ENCODE results near the gene ZNF80. TPM values are rescaled to one million over a fixed set of nuclear protein-coding genes. Genes with fewer than 3 reads are reported as not detected.

The ZNF80 gene
- total and polyA plus RNA-seq, 2 of the 13 experiments (the other 11 are each of a cell fraction or from before 2014, with no cell fraction given), result not detected

DNA sequence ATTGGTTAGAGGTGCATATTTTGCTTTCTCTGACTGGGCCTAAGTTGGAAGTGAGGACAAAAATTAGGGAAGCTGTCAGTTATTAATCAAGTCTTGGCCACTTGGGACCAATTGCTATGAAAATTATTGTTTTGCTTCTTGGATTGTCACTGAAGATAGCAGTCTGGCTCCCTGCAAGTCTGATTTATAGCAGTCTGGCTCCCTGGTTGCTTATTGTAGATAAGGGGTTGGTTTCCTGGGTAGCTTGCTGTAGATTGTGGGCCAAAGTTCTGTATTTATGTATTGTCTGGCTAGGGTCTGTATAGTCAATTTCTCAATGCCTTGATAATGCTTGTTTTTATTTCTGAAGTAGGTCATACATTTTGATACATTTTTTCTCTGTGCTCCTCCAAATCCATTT is 45.2 kb downstream of the ZNF80 start:
- intact Hi-C loops (cut with micrococcal nuclease; ENCODE audit: unreplicated experiment) (no loop called here), in situ Hi-C loops (cut with HindIII; ENCODE audit: extremely low pct_ligation_motif_present, low pct_unique_long_range_greater_than_20kb) (no loop called here)
- Histone ChIP-seq H3K4me3 (replicated peaks in 1 of 3; ENCODE audit: insufficient read depth in 1 of 3, low read depth in 2 of 3, low read length in 3 of 3) (no peak overlapping the region), H3K36me3 (replicated peaks in 1 of 2; ENCODE audit: control insufficient read depth in 1 of 2, insufficient read depth in 2 of 2, low read length in 2 of 2) (no peaks in the 10 kb centered on the region), H3K27ac (ENCODE audit: extremely low read length, insufficient read depth, low read length) (no peak overlapping the region), H3K79me2 (ENCODE audit: insufficient read depth, low read length) (no peaks in the 10 kb centered on the region), H4K20me1 (ENCODE audit: insufficient read depth, low read length) (no peaks in the 10 kb centered on the region), H3K9me3 (ENCODE audit: low read length) (no peaks in the 10 kb centered on the region), H2AFZ (ENCODE audit: low read length) (no peak overlapping the region), H3K4me1 (ENCODE audit: insufficient read depth, low read length) (no peaks in the 10 kb centered on the region), H3K9ac (ENCODE audit: insufficient read depth, low read depth, low read length) (no peak overlapping the region), H3K27me3 (ENCODE audit: control insufficient read depth in 1 of 2, insufficient read depth in 2 of 2, low read length in 2 of 2) (peaks cover 0 to 3% of the 10 kb centered on the region in 2 experiments; a peak in 1 of 5 replicates), H3K4me2 (ENCODE audit: low read depth, low read length) (no peak overlapping the region)
- no peak for TF ChIP-seq POGZ (CRISPR knock-in tag; IDR thresholded peaks at IDR 0.05)
- FAIRE-seq (no peak), ATAC-seq (no peak), DNase-seq (ENCODE audit: low spot score) (no peak)
- ChIA-PET CTCF (ENCODE audit: low intra/inter-chr PET ratio, low total read pairs) (no interaction called here), POLR2A (no interaction called here)
- no TSS peak for BruUV-seq (replicated peaks)

- TF ChIP-seq SATB2 (CRISPR knock-in tag; IDR thresholded peaks at IDR 0.05) (no peak), NBN (conservative IDR thresholded peaks at IDR 0.05) (no peak), ZNF724P (CRISPR knock-in tag; IDR thresholded peaks at IDR 0.05; ENCODE audit: borderline replicate concordance) (no peak), ZNF431 (CRISPR knock-in tag; IDR thresholded peaks at IDR 0.05; ENCODE audit: borderline replicate concordance, low read depth) (no peak), HDAC2 (CRISPR knock-in tag; IDR thresholded peaks at IDR 0.05) (no peak), CENPT (CRISPR knock-in tag; IDR thresholded peaks at IDR 0.05; ENCODE audit: low read depth) (no peak), ZNF180 (CRISPR knock-in tag; IDR thresholded peaks at IDR 0.05; ENCODE audit: borderline replicate concordance, low read depth) (no peak), RFX3 (CRISPR knock-in tag; IDR thresholded peaks at IDR 0.05) (no peak), AKNA (CRISPR knock-in tag; IDR thresholded peaks at IDR 0.05; ENCODE audit: borderline replicate concordance) (no peak), SCMH1 (CRISPR knock-in tag; IDR thresholded peaks at IDR 0.05; ENCODE audit: borderline replicate concordance) (no peak), ZNF652 (CRISPR knock-in tag; IDR thresholded peaks at IDR 0.05; ENCODE audit: borderline replicate concordance, low read depth) (no peak)
- Histone ChIP-seq H3K4me1 (ENCODE audit: insufficient read depth, low read length) (no peaks in the 10 kb centered on the region), H3K36me3 (replicated peaks in 1 of 2; ENCODE audit: control insufficient read depth in 1 of 2, insufficient read depth in 2 of 2, low read length in 2 of 2) (no peaks in the 10 kb centered on the region), H3K27me3 (ENCODE audit: control insufficient read depth in 1 of 2, insufficient read depth in 2 of 2, low read length in 2 of 2) (peaks cover 0 to 3% of the 10 kb centered on the region in 2 experiments; a peak in 1 of 5 replicates), H3K79me2 (ENCODE audit: insufficient read depth, low read length) (no peaks in the 10 kb centered on the region), H4K20me1 (ENCODE audit: insufficient read depth, low read length) (no peaks in the 10 kb centered on the region), H3K9ac (ENCODE audit: insufficient read depth, low read depth, low read length) (no peak overlapping the region), H3K9me3 (ENCODE audit: low read length) (no peaks in the 10 kb centered on the region), H3K4me2 (ENCODE audit: low read depth, low read length) (no peak overlapping the region), H3K27ac (ENCODE audit: extremely low read length, insufficient read depth, low read length) (no peak overlapping the region), H3K4me3 (replicated peaks in 1 of 3; ENCODE audit: insufficient read depth in 1 of 3, low read depth in 2 of 3, low read length in 3 of 3) (no peak overlapping the region), H2AFZ (ENCODE audit: low read length) (no peak overlapping the region)
- ATAC-seq (no peak), DNase-seq (ENCODE audit: low spot score) (no peak), FAIRE-seq (no peak)
- CTCF ChIA-PET (ENCODE audit: low intra/inter-chr PET ratio, low total read pairs), result no interaction called here
- BruUV-seq (replicated peaks), result no TSS peak
- intact Hi-C loops (cut with micrococcal nuclease; ENCODE audit: unreplicated experiment) (no loop called here), in situ Hi-C loops (cut with HindIII; ENCODE audit: extremely low pct_ligation_motif_present, low pct_unique_long_range_greater_than_20kb) (no loop called here)
- POLR2A ChIA-PET, result no interaction called here
Measured at GRCh38 chr3:114186501-114186900, 50.9 kb downstream of the ZNF80 start.

All from HepG2 (cell line).